T follicular helper cell (primary cell): ENCODE results near the gene RIMS1.

Experiments
- DNase-seq: peaks from one replicate; pipeline ENCODE4 v3.0.0-alpha.2; 2020; ENCODE audit warnings: low read depth

The RIMS1 gene

DNA sequence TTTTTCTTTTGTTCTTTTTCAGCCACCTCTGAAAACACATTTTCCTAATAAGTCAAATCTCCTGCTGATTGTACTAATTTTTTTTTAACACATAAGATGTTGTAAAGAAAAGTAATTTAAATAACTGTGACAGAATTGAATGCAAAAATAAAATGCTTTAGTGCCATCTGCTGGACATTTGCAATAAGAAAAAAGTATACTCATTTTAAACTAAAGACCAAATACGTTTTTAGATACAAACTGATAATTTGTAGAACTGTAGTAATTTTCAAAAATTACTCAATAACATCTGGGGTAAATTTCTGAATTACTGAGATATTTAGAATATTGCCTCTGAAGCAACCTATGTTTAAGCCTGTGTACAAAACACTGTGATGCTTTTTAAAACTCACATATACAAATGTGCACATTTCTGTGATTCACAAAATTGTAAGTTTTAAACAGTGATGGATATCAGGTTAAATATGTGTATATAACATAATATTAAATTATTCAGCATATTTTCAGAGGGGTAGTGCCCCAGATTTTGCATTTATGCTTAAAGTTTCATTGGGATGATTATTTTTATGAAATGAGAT is 198.7 kb downstream of the RIMS1 start:
- DNase-seq: no peak

- no peak for DNase-seq
Measured at GRCh38 chr6:72094506-72094905, 208.2 kb downstream of the RIMS1 start.

DNA sequence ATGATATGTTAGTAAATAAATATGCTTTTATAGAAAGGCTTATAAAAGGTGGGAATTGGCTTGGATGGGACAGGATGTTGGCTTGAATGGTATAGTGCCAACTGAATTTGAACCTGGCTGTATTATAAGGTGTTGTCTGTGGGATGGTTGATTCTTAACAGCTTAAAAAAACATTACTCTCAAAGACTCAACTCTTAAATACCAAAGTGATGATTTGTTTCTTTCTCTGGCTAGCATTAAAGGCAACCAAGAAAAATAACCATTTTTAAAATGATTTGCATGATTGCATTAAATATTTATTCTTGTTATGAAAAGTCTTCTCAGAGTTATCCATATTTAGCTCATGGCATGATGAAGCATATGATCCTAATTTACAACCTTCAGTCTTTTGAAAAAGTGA is 216.2 kb downstream of the RIMS1 start:
- no peak for DNase-seq

DNA sequence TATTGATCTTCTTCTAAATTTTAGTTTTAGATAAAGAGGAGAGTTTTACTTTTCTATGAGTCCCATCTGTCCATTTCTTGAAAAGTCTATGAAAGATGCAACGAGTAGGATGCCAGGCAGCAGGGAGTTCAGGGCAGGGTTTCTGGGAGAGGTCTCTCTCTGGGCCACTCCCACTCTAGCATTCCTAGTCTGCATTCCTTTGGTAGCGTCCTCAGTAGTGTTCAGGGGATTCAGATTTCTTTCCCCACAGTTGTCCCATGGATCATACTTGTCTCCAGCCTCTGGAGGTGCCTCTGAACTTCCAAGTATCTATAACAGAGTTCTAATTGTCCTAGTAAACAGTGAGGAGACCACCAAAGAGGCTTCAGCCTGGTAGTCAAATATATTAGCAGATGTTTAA is 225.3 kb downstream of the RIMS1 start:
- DNase-seq: no peak

DNA sequence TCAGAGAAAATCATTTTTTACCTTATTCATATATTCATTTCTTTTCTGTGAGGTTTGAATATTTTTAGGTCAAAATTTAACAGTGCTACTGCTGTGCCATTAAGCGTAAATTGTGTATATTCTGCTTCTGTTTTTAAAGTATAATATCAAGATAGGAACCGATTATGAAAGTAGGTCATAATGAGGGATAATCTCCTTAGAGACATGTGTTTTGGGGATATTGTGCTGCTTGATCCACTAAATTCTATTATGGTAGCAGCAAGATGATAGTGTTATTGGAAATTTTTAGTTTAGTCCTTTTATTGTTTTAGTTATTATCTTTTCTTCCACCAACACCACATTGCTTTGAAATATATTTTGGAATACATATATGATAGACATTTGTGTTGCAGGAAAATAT is 244.0 kb downstream of the RIMS1 start:
- no peak for DNase-seq

- no peak for DNase-seq
Measured at GRCh38 chr6:72132427-72132826, 246.1 kb downstream of the RIMS1 start.

DNA sequence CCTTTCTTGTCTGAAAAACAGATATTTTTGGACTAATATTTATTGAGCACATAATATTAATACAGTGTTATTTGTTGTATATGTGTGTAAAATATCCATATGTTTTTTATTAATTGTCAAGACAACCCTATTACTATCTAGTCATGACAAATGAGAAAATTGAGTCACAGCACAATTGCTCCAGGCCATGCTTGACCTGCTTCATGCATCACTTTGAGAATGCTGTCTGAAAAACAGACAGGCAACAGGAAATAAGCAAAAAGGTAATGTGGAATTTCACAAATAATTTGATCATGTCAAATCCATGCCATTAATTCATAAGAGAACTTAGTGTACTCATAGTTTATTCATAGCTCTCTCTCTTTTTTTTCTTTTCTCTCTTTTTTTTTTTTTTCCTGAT is 246.5 kb downstream of the RIMS1 start:
- DNase-seq: no peak

GRCh38 chr6:72133324-72133723 is 247.0 kb downstream of the RIMS1 start:
- no peak for DNase-seq

DNA sequence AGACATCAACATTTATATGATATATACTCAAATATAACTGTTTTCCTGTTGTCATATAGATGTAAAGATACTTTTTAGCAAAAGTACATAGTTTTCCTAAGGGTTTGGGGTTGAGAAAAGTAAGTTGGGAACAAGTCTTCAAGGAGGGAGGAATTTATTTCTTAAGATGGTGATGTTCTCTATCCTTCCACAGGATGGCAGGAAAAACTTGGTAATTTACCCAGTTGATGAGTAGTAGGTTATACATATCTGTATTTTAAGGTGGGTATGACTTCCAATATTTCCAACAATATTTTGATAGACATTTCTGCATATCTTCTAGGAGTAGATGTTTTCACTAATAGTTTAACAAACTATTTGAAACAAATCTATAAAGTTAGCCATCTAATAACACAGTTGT is 254.4 kb downstream of the RIMS1 start:
- no peak for DNase-seq

DNA sequence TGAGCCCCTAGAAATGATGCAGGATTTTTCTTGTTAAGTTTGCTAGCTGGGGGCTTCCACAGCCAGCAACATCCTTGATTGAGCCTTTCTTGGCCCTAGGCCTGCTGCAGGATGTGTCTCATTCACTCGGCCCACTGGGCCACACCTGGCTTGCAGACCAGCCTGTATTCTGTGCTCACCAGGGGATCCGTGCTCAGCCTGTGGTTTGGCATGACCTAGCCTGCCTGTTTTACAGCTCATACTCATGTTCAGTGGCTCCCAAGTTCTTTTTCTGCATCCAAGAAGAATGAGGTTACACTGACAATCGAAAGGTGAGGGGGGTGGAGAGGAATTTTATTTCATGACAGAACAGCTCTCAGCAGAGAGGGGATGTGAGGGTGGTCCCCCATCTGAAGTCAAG is 263.4 kb downstream of the RIMS1 start:
- no peak for DNase-seq

DNA sequence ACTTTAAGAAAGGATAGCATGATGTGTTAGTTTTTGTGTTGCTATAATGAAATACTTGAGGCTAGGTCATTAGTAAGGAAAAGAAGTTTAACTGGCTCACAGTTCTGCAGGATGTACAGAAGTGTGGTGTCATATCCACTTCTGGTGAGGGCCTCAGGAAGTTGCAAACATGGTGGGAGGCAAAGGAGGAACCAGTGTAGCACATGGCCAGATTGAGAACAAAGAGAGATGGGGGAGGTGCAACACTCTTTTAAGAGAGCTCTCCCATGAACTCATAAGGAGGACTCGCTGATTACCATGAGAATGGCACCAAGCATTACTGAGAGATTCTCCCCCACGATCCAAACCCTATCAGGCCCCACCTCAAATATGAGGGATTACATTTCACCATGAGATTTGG is 265.4 kb downstream of the RIMS1 start:
- no peak for DNase-seq

DNA sequence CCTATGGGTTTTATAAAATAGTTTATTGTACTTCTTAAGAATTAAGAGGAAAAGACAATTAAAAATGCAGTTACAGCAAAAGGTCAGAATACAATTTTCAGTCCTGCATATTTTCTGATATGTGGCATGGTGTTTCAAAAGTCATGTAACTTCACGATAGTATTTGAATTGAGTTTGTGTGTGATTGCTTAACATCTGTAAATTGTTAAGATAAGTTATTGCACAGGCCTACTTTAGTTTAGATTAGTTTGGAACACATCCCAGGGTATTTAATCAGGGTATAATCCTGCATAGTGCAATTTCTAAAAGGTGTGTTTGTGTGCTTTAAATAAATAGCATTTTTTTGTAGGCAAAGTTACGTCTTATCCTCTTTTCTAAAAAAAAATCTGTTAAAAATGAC is 289.6 kb downstream of the RIMS1 start:
- no peak for DNase-seq

DNA sequence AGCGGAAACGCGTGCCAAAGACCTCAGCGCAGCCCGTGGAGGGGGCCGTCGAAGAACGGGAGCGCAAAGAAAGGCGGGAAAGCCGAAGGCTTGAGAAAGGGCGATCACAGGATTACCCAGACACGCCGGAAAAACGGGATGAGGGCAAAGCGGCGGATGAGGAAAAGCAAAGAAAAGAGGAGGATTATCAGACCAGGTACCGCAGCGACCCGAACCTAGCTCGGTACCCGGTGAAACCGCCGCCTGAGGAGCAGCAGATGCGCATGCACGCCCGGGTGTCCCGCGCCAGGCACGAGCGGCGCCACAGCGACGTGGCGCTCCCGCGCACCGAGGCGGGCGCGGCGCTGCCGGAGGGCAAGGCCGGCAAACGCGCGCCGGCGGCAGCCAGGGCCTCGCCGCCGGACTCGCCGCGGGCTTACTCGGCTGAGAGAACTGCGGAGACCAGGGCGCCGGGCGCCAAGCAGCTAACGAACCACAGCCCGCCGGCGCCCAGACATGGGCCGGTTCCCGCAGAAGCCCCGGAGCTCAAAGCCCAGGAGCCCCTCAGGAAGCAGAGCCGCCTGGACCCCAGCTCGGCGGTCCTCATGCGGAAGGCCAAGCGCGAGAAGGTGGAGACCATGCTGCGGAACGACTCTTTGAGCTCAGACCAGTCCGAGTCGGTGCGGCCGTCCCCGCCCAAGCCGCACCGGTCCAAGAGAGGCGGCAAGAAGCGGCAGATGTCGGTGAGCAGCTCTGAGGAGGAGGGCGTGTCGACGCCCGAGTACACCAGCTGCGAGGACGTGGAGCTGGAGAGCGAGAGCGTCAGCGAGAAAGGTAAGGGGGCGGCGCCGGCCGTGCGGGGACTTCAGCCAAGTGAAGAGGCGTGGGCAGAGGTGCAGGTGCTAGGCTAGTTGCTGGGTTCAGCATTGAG is 296.2 kb downstream of the RIMS1 start:
- no peak for DNase-seq

DNA sequence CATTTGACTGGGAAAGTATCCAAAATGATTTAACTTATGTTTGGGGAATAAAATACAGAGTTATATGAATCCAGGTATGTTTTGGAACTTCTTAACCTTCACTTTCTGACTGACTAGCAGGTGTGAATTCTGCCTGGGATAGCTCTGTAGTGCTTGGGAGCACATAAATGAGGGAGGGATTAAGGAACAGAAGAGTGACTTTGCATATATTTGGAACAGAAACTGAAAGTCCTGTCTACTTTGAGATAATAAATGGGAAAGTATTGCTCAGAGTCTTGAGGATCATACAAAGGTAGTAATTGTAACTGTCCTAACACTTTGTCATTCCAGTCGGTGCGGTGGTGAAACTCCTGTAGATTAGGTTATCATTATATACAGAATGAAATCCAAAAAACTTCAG is 317.6 kb downstream of the RIMS1 start:
- no peak for DNase-seq

GRCh38 chr6:72205500-72205899 is 319.1 kb downstream of the RIMS1 start:
- DNase-seq: no peak

- DNase-seq: no peak
Measured at GRCh38 chr6:72206606-72207005, 320.3 kb downstream of the RIMS1 start.

GRCh38 chr6:72212686-72213085 is 326.3 kb downstream of the RIMS1 start:
- no peak for DNase-seq

DNA sequence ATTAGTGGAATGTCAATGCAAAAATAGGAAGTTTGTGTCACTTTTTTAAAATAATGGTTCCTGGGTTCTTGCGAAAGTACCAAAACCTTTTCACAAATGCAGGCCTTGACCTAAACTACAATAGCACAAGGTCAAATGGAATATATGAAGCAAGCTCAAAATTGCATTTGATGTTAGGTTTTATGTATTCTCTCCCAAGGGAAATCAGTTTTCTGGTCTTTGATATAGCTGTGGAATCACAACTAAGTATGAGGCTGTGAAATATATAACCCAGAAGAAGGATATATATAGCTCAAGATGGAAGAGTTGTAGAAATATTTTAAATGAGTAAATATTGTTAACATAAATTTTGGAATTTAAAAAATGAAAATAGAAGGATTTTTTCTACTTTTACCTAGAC is 327.3 kb downstream of the RIMS1 start:
- DNase-seq: no peak

- no peak for DNase-seq
Measured at GRCh38 chr6:72216222-72217068, 330.1 kb downstream of the RIMS1 start.

GRCh38 chr6:72217626-72218025 is 331.3 kb downstream of the RIMS1 start:
- no peak for DNase-seq

- DNase-seq: no peak
Measured at GRCh38 chr6:72218125-72218524, 331.8 kb downstream of the RIMS1 start.

DNA sequence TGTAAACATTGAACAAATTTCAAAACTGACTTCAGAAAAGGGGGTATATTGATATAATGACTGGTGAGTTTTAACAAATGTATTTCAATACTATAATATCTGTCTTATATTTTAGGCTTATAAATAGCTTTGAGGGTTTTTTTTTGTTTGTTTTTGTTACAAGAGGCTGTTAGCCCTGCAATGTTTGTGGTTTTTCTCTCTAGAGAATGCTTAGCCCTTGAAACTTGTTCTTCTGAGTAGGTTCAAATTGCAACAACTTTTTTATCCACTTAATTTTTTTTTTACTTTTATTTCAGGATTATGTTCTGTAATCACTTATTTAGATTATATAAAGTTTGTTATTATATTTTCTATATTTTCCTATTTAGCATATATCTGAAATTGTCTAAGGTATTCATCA is 333.2 kb downstream of the RIMS1 start:
- DNase-seq: no peak

DNA sequence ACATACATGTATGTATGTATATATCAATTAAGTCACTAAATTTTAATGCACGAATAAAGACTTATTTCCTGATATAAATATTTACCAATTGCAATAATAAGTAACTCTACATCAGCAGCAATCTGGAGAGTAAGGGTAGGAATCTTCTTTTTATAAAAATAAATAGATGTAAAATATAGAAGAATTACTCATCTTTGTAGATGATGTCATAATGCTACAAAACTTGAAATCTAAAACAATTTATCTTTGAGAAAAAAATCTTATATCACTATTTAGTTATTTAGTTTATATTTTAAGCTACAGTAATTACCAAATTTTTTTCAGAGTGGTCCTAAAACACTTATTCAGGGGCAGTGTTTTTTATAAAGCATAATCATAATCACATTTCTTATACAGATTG is 351.7 kb downstream of the RIMS1 start:
- no peak for DNase-seq
